Ectodermal cell (in vitro differentiated cells): ENCODE data around the gene MAP2K5.

Experiments used
- H3K27ac ChIP-seq: 2 replicates; pipeline ENCODE4 v1.7.0; 2013; ENCODE audit warnings: mild to moderate bottlenecking, low read depth, low read length; ENCODE audit not compliant: insufficient read depth, poor library complexity, severe bottlenecking
- H3K27me3 ChIP-seq: 2 replicates; pipeline ENCODE4 v1.7.0; 2013; ENCODE audit warnings: mild to moderate bottlenecking, low read length; ENCODE audit not compliant: insufficient read depth, control insufficient read depth, poor library complexity, severe bottlenecking
- H3K36me3 ChIP-seq: one replicate; pipeline ENCODE4 v1.7.0; 2013; ENCODE audit warnings: low read length; ENCODE audit not compliant: control insufficient read depth, insufficient read depth
- H3K4me1 ChIP-seq: one replicate; pipeline ENCODE4 v1.7.0; 2013; ENCODE audit warnings: low read length; ENCODE audit not compliant: control insufficient read depth, insufficient read depth
- H3K4me3 ChIP-seq: 2 replicates; pipeline ENCODE4 v1.7.0; 2013; ENCODE audit warnings: low read depth, low read length, control low read depth; ENCODE audit not compliant: insufficient read depth
- H3K9me3 ChIP-seq: 2 replicates; pipeline ENCODE4 v1.7.0; 2013; ENCODE audit warnings: mild to moderate bottlenecking, low read length, moderate library complexity; ENCODE audit not compliant: control insufficient read depth
- WGBS, 2 experiments: methylation state at CpG; one replicate each; pipeline ENCODE4 v1.1.7; 2013; ENCODE audit warnings: missing lambda C conversion rate in 2 of 2; 5-methylcytosine and 5-hydroxymethylcytosine counted together

MAP2K5 gene

GRCh38 chr15:67730135-67730534 lies 187.6 kb downstream of the MAP2K5 start:
- 95 to 100% methylated on average over 1 of the region's 1 CpG for WGBS, 2 experiments
- H3K36me3 ChIP-seq: no peaks in the 10 kb centered on the region
- no peaks in the 10 kb centered on the region for H3K27me3 ChIP-seq
- no peak overlapping the region for H3K27ac ChIP-seq
- no peaks in the 10 kb centered on the region for H3K9me3 ChIP-seq
- H3K4me3 ChIP-seq: no peak overlapping the region
- peaks cover 6% of the 10 kb centered on the region for H3K4me1 ChIP-seq

- no peak overlapping the region for H3K4me3 ChIP-seq
- no peak overlapping the region for H3K27ac ChIP-seq
- H3K27me3 ChIP-seq: no peaks in the 10 kb centered on the region
- H3K4me1 ChIP-seq: peaks cover 6% of the 10 kb centered on the region
- 16 to 23% methylated on average over 2 of the region's 2 CpGs for WGBS, 2 experiments
- no peaks in the 10 kb centered on the region for H3K9me3 ChIP-seq
- no peaks in the 10 kb centered on the region for H3K36me3 ChIP-seq
Measured at GRCh38 chr15:67731112-67731721, 188.7 kb downstream of the MAP2K5 start.

GRCh38 chr15:67732164-67732563 lies 189.7 kb downstream of the MAP2K5 start:
- Histone ChIP-seq H3K4me1 (peaks cover 6% of the 10 kb centered on the region), H3K36me3 (no peaks in the 10 kb centered on the region), H3K4me3 (no peak overlapping the region), H3K9me3 (no peaks in the 10 kb centered on the region), H3K27me3 (no peaks in the 10 kb centered on the region), H3K27ac (no peak overlapping the region)

GRCh38 chr15:67732671-67733374 lies 190.3 kb downstream of the MAP2K5 start:
- Histone ChIP-seq H3K27ac (no peak overlapping the region), H3K9me3 (no peaks in the 10 kb centered on the region), H3K27me3 (no peaks in the 10 kb centered on the region), H3K36me3 (no peaks in the 10 kb centered on the region), H3K4me1 (peaks cover 6% of the 10 kb centered on the region), H3K4me3 (no peak overlapping the region)
- 83% methylated on average over 14 of the region's 14 CpGs for WGBS, 2 experiments

DNA sequence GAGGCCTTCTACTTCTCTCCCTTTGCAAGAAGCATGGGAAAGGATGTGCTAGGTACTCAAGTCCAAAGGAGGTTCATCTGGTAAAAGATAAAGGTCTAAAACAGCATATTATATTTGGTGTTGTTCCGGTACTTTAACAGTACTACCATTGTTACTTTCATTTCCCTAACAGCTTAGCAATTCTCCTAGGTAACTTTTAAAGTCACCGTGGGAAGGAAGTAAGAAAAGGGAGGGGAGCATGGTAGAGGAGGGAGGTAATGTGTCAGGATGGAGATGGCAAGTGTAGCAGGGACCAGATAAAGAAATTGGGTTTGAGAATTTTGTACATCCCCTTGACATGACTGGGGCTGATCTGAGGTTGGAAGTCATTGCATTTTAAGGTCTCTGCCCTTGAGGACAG lies 193.4 kb downstream of the MAP2K5 start:
- Histone ChIP-seq H3K9me3 (no peaks in the 10 kb centered on the region), H3K4me1 (peaks cover 6% of the 10 kb centered on the region), H3K36me3 (no peaks in the 10 kb centered on the region), H3K27ac (no peak overlapping the region), H3K27me3 (no peaks in the 10 kb centered on the region), H3K4me3 (no peak overlapping the region)
- 81 to 82% methylated on average over 1 of the region's 2 CpGs for whole genome bisulfite sequencing, 2 experiments

DNA sequence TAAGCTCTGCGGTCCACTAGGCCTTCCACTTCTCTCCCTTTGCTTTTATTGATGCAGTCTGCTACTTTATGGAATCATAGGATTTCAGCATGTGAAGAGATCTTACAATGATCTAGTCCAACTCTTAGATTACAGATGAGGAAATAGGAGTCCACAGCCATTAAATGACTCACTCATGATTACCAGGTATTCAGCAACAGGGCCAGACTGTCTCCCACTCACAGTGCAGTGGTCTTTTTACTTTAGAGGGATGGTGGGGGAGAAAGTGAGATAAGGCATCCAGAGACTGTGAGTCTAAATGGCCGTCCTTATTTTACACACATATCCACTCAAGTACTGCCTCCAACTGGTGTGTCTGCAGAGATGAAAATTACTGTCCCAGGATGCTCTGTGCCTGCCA lies 194.3 kb downstream of the MAP2K5 start:
- peaks cover 6% of the 10 kb centered on the region for H3K4me1 ChIP-seq
- no peaks in the 10 kb centered on the region for H3K9me3 ChIP-seq
- H3K27me3 ChIP-seq: no peaks in the 10 kb centered on the region
- H3K36me3 ChIP-seq: no peaks in the 10 kb centered on the region
- no peak overlapping the region for H3K4me3 ChIP-seq
- WGBS, 2 experiments: 80 to 88% methylated on average over 1 to 2 of the region's 2 CpGs
- H3K27ac ChIP-seq: no peak overlapping the region

DNA sequence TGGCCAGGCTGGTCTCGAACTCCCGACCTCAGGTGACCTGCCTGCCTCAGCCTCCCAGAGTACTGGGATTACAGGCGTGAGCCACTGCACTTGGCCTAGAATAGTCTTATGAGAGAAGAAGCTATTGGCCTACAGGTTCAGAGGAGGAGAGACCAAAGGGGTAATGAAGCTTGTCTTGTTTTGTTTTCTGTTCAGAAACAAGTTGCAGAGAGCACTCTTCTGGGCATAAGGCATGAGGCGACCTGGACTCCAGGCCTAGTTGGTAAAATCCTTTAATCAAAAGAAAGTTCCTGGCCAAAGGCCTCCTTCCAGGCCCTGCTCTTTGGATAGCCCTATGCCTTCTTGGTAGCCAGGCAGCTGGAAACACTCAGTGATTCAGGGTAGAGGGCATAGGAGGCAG lies 195.6 kb downstream of the MAP2K5 start:
- Histone ChIP-seq H3K4me3 (no peak overlapping the region), H3K27ac (no peak overlapping the region), H3K4me1 (peaks cover 1% of the 10 kb centered on the region), H3K36me3 (no peaks in the 10 kb centered on the region), H3K9me3 (no peaks in the 10 kb centered on the region), H3K27me3 (no peaks in the 10 kb centered on the region)
- 70 to 72% methylated on average over 4 of the region's 4 CpGs for WGBS, 2 experiments

DNA sequence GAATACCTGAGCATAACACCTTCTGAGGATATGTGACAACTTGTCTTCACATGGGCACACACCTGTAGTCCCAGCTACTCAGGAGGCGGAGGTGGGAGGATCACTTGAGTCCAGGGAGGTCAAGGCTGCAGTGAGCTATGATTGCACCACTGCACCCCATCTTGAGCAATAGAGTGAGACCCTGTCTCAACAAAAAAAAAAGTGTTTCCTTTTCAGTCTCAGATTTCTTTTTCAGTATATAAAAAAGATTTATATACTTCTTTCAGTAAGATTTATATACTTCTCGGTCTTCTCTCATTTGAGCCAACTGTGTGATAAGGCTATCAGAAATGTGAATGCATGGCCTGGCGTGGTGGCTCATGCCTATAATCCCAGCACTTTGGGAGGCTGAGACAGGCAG lies 197.9 kb downstream of the MAP2K5 start:
- 95 to 98% methylated on average over 3 of the region's 3 CpGs for WGBS, 2 experiments
- H3K9me3 ChIP-seq: no peaks in the 10 kb centered on the region
- no peaks in the 10 kb centered on the region for H3K36me3 ChIP-seq
- H3K27me3 ChIP-seq: no peaks in the 10 kb centered on the region
- H3K4me3 ChIP-seq: no peak overlapping the region
- no peak overlapping the region for H3K27ac ChIP-seq
- no peaks in the 10 kb centered on the region for H3K4me1 ChIP-seq

DNA sequence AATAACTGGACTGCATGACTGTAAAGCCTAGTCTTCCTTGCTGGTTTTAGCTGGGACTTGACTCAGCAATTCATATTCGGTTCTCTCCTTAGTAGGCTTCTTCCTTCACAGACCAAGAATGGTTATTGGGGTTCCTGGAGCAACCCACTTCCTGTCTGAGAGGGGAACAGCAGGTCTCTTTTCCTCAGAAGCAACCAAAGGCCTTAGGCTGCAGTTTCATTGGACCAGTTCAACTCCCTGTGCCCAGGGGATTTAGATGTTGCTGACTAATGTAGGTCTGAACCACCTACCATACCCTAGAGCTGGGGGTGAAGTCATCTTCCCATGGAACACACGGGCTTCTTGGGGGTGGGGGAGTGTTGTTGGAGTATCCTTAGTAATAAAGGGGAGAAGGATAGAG lies 198.8 kb downstream of the MAP2K5 start:
- no peaks in the 10 kb centered on the region for H3K27me3 ChIP-seq
- H3K4me1 ChIP-seq: no peaks in the 10 kb centered on the region
- no peak overlapping the region for H3K4me3 ChIP-seq
- H3K36me3 ChIP-seq: no peaks in the 10 kb centered on the region
- no peaks in the 10 kb centered on the region for H3K9me3 ChIP-seq
- 82 to 92% methylated on average over 1 to 2 of the region's 2 CpGs for WGBS, 2 experiments
- H3K27ac ChIP-seq: no peak overlapping the region

- H3K27ac ChIP-seq: no peak overlapping the region
- no peak overlapping the region for H3K4me3 ChIP-seq
- H3K4me1 ChIP-seq: no peaks in the 10 kb centered on the region
- H3K36me3 ChIP-seq: no peaks in the 10 kb centered on the region
- H3K27me3 ChIP-seq: no peaks in the 10 kb centered on the region
- no peaks in the 10 kb centered on the region for H3K9me3 ChIP-seq
Measured at GRCh38 chr15:67743558-67743957, 201.1 kb downstream of the MAP2K5 start.
